ENCODE measurements around the gene GABPB1.

Gene GABPB1

GRCh38 chr15:50247819-50248655 is 107.0 kb downstream of the GABPB1 start:
- DNase-seq (ENCODE audit: insufficient read length, low spot score) (no peak), FAIRE-seq (no peak)

- DNase-seq (ENCODE audit: insufficient read length, low spot score) (no peak), FAIRE-seq (no peak)
Measured at GRCh38 chr15:50246631-50247030, 108.4 kb downstream of the GABPB1 start.

- no peak for FAIRE-seq
Measured at GRCh38 chr15:50244959-50245624, 109.9 kb downstream of the GABPB1 start.

GRCh38 chr15:50244153-50244552 is 110.8 kb downstream of the GABPB1 start:
- FAIRE-seq (no peak), DNase-seq (ENCODE audit: insufficient read length, low spot score) (no peak)

More at GRCh38 chr15:50244959-50245624, 109.9 kb downstream of the GABPB1 start:
- DNase-seq (ENCODE audit: insufficient read length, low spot score): no peak

- DNase-seq (ENCODE audit: insufficient read length, low spot score) (no peak), FAIRE-seq (no peak)
Measured at GRCh38 chr15:50241684-50242450, 113.1 kb downstream of the GABPB1 start.

GRCh38 chr15:50238255-50238654 is 116.7 kb downstream of the GABPB1 start:
- DNase-seq (ENCODE audit: insufficient read length, low spot score): no peak
- FAIRE-seq: no peak

GRCh38 chr15:50236433-50236832 is 118.6 kb downstream of the GABPB1 start:
- DNase-seq (ENCODE audit: insufficient read length, low spot score) (no peak), FAIRE-seq (no peak)

GRCh38 chr15:50235794-50236193 is 119.2 kb downstream of the GABPB1 start:
- FAIRE-seq: no peak
- no peak for DNase-seq (ENCODE audit: insufficient read length, low spot score)

GRCh38 chr15:50234764-50235163 is 120.2 kb downstream of the GABPB1 start:
- FAIRE-seq (no peak), DNase-seq (ENCODE audit: insufficient read length, low spot score) (no peak)

GRCh38 chr15:50233192-50233736 is 121.7 kb downstream of the GABPB1 start:
- FAIRE-seq: no peak
- DNase-seq (ENCODE audit: insufficient read length, low spot score): no peak

- FAIRE-seq (no peak), DNase-seq (ENCODE audit: insufficient read length, low spot score) (no peak)
Measured at GRCh38 chr15:50232791-50233190, 122.2 kb downstream of the GABPB1 start.

- DNase-seq (ENCODE audit: insufficient read length, low spot score) (no peak), FAIRE-seq (no peak)
Measured at GRCh38 chr15:50231761-50232160, 123.2 kb downstream of the GABPB1 start.

- no peak for DNase-seq (ENCODE audit: insufficient read length, low spot score)
Measured at GRCh38 chr15:50229336-50229735, 125.7 kb downstream of the GABPB1 start.

GRCh38 chr15:50228866-50229265 is 126.1 kb downstream of the GABPB1 start:
- FAIRE-seq (no peak), DNase-seq (ENCODE audit: insufficient read length, low spot score) (no peak)

More at GRCh38 chr15:50229336-50229735, 125.7 kb downstream of the GABPB1 start:
- no peak for FAIRE-seq

GRCh38 chr15:50227076-50227475 is 127.9 kb downstream of the GABPB1 start:
- FAIRE-seq: no peak

GRCh38 chr15:50225938-50226337 is 129.1 kb downstream of the GABPB1 start:
- no peak for DNase-seq (ENCODE audit: insufficient read length, low spot score)
- no peak for FAIRE-seq

More at GRCh38 chr15:50227076-50227475, 127.9 kb downstream of the GABPB1 start:
- DNase-seq (ENCODE audit: insufficient read length, low spot score): no peak
